ENCODE data around the gene ZNF823. TPM values are rescaled to one million over a fixed set of nuclear protein-coding genes. Genes with fewer than 3 reads are reported as not detected.

The ZNF823 gene
- total RNA-seq, 3 donors from 2014 or later (not counting 1 experiment from before 2014, with no cell fraction given) = 3.2 to 7.1 (median 5.2) TPM

GRCh38 chr19:11685676-11686650 lies 52.8 kb downstream of the ZNF823 start:
- H3K36me3 ChIP-seq (ENCODE audit: control insufficient read depth, insufficient read depth, low read length) = no peaks in the 10 kb centered on the region
- intact Hi-C loops (cut with micrococcal nuclease) = no loop called here
- TF ChIP-seq CTCF (IDR thresholded peaks at IDR 0.05) = no peak
- ATAC-seq (no peak), DNase-seq (no peak)
- H3K27ac ChIP-seq (ENCODE audit: low read length) = no peak overlapping the region
- no peaks in the 10 kb centered on the region for H3K27me3 ChIP-seq (ENCODE audit: control insufficient read depth, insufficient read depth, low read length)
- H3K9me3 ChIP-seq (ENCODE audit: control insufficient read depth, insufficient read depth, low read length) = peaks cover 8% of the 10 kb centered on the region
- WGBS (ENCODE audit: insufficient coverage) = 82% methylated on average over 3 of the region's 4 CpGs
- Mint-ChIP-seq H3K27me3 (ENCODE audit: low read depth in 2 of 2) (no peaks in the 10 kb centered on the region), H3K9me3 (peaks cover 2 to 3% of the 10 kb centered on the region in 2 donors), H3K4me1 (no peaks in the 10 kb centered on the region), H3K4me3 (no peak overlapping the region), H3K27ac (no peak overlapping the region), H3K36me3 (no peaks in the 10 kb centered on the region)
- H3K4me1 ChIP-seq (ENCODE audit: control insufficient read depth, insufficient read depth, low read length) = no peaks in the 10 kb centered on the region
- no peak overlapping the region for H3K4me3 ChIP-seq (ENCODE audit: low read length)

- intact Hi-C loops (cut with micrococcal nuclease) = no loop called here
- 80% methylated on average over 1 of the region's 3 CpGs for whole genome bisulfite sequencing (ENCODE audit: insufficient coverage)
- no peak overlapping the region for H3K4me3 Mint-ChIP-seq
These were observed 53.6 kb downstream of the ZNF823 start for GRCh38 chr19:11684987-11685675.

GRCh38 chr19:11680689-11681302 lies 58.0 kb downstream of the ZNF823 start:
- Histone ChIP-seq H3K36me3 (ENCODE audit: control insufficient read depth, insufficient read depth, low read length) (no peaks in the 10 kb centered on the region), H3K27me3 (ENCODE audit: control insufficient read depth, insufficient read depth, low read length) (no peaks in the 10 kb centered on the region), H3K27ac (ENCODE audit: low read length) (no peak overlapping the region), H3K4me1 (ENCODE audit: control insufficient read depth, insufficient read depth, low read length) (no peaks in the 10 kb centered on the region), H3K4me3 (ENCODE audit: low read length) (no peak overlapping the region), H3K9me3 (ENCODE audit: control insufficient read depth, insufficient read depth, low read length) (peaks cover 25% of the 10 kb centered on the region)
- Mint-ChIP-seq H3K27me3 (ENCODE audit: low read depth in 2 of 2) (no peaks in the 10 kb centered on the region), H3K36me3 (no peaks in the 10 kb centered on the region), H3K4me3 (no peak overlapping the region), H3K27ac (no peak overlapping the region), H3K4me1 (no peaks in the 10 kb centered on the region), H3K9me3 (peaks cover 2 to 8% of the 10 kb centered on the region in 2 donors)
- DNase-seq (no peak), ATAC-seq (no peak)
- intact Hi-C loops (cut with micrococcal nuclease) = no loop called here
- WGBS (ENCODE audit: insufficient coverage) = 95% methylated on average over 1 of the region's 2 CpGs
- no peak for TF ChIP-seq CTCF (IDR thresholded peaks at IDR 0.05)

More at GRCh38 chr19:11684987-11685675, 53.6 kb downstream of the ZNF823 start:
- no peaks in the 10 kb centered on the region for H3K36me3 ChIP-seq (ENCODE audit: control insufficient read depth, insufficient read depth, low read length)
- H3K27me3 ChIP-seq (ENCODE audit: control insufficient read depth, insufficient read depth, low read length) = no peaks in the 10 kb centered on the region
- no peak overlapping the region for H3K27ac ChIP-seq (ENCODE audit: low read length)
- Mint-ChIP-seq H3K4me1 (no peaks in the 10 kb centered on the region), H3K9me3 (peaks cover 2 to 6% of the 10 kb centered on the region in 2 donors), H3K27ac (no peak overlapping the region), H3K36me3 (no peaks in the 10 kb centered on the region), H3K27me3 (ENCODE audit: low read depth in 2 of 2) (no peaks in the 10 kb centered on the region)
- peaks cover 14% of the 10 kb centered on the region for H3K9me3 ChIP-seq (ENCODE audit: control insufficient read depth, insufficient read depth, low read length)
- H3K4me3 ChIP-seq (ENCODE audit: low read length) = no peak overlapping the region
- TF ChIP-seq CTCF (IDR thresholded peaks at IDR 0.05) = no peak
- H3K4me1 ChIP-seq (ENCODE audit: control insufficient read depth, insufficient read depth, low read length) = no peaks in the 10 kb centered on the region
- no peak for ATAC-seq
- no peak for DNase-seq
